Spinal cord (tissue), 10 donors: ENCODE measurements around the gene PPRC1. TPM values are rescaled to one million over a fixed set of nuclear protein-coding genes. Genes with fewer than 3 reads are reported as not detected.

Experiments
- DNase-seq, 6 donors: peaks; one replicate each; pipeline versions ENCODE4 v3.0.0 to v3.0.0-alpha.2; 2013 to 2015; ENCODE audit warnings: low spot score in 6 of 6, low read depth in 4 of 6
- H3K27ac ChIP-seq: one replicate; pipeline ENCODE4 v1.5.1; 2013; ENCODE audit warnings: low read depth, low read length, control low read depth
- H3K27me3 ChIP-seq: one replicate; pipeline ENCODE4 v1.6.1; 2013; ENCODE audit warnings: low read length; ENCODE audit not compliant: control insufficient read depth, insufficient read depth
- H3K36me3 ChIP-seq: one replicate; pipeline ENCODE4 v1.6.1; 2013; ENCODE audit warnings: low read length; ENCODE audit not compliant: control insufficient read depth, insufficient read depth
- H3K4me1 ChIP-seq: one replicate; pipeline ENCODE4 v1.6.1; 2013; ENCODE audit warnings: low read length; ENCODE audit not compliant: control insufficient read depth, insufficient read depth
- H3K4me3 ChIP-seq: one replicate; pipeline ENCODE4 v1.5.1; 2013; ENCODE audit warnings: low read depth, low read length, control low read depth
- H3K9me3 ChIP-seq: one replicate; pipeline ENCODE4 v1.6.1; 2013; ENCODE audit warnings: low read length; ENCODE audit not compliant: control insufficient read depth, insufficient read depth
- WGBS: methylation state at CpG from one replicate; pipeline ENCODE4 v1.1.5; 2013; ENCODE audit warnings: missing lambda C conversion rate; ENCODE audit not compliant: insufficient coverage; 5-methylcytosine and 5-hydroxymethylcytosine counted together
- polyA plus RNA-seq, 2 donors: library from polyadenylated mRNA; unstranded; fragments of 120-200 nt; gene quantifications; one replicate each; pipeline ENCODE4 v1.2.1, GENCODE V29; 2013; ENCODE audit not compliant: insufficient read length in 2 of 2
- total RNA-seq, 2 donors: library from RNA; depleted of rRNA in 1 of 2; stranded (reverse); fragments of 120-200 nt in 1 of 2; fragments of >200 nt in 1 of 2; gene quantifications; one replicate each; pipeline versions ENCODE4 v1.2.3 to v1.2.4, GENCODE V29; 2013 to 2014
- donor health status: healthy.

The PPRC1 gene
- total and polyA plus RNA-seq, 4 donors = 9.9 to 30.0 (median 18.7) TPM

- no peak for DNase-seq
- Histone ChIP-seq H3K27ac (no peak overlapping the region), H3K36me3 (peaks cover 70% of the 10 kb centered on the region), H3K4me1 (peaks cover 5% of the 10 kb centered on the region), H3K9me3 (no peaks in the 10 kb centered on the region), H3K4me3 (no peak overlapping the region), H3K27me3 (no peaks in the 10 kb centered on the region)
- 91% methylated on average over 3 of the region's 3 CpGs for WGBS
Observed at GRCh38 chr10:102157224-102157623, 24.4 kb downstream of the PPRC1 start.

GRCh38 chr10:102159051-102159597, 26.3 kb downstream of the PPRC1 start:
- H3K4me3 ChIP-seq = no peak overlapping the region
- 100% methylated on average over 3 of the region's 5 CpGs for WGBS
- no peak overlapping the region for H3K27ac ChIP-seq
- peaks cover 71% of the 10 kb centered on the region for H3K36me3 ChIP-seq
- DNase-seq = no peak
- no peaks in the 10 kb centered on the region for H3K27me3 ChIP-seq
- H3K9me3 ChIP-seq = no peaks in the 10 kb centered on the region
- no peaks in the 10 kb centered on the region for H3K4me1 ChIP-seq

- no peak overlapping the region for H3K27ac ChIP-seq
Observed at GRCh38 chr10:102159831-102160230, 27.0 kb downstream of the PPRC1 start.

GRCh38 chr10:102163342-102163989, 30.6 kb downstream of the PPRC1 start:
- 76% methylated on average over 3 of the region's 4 CpGs for WGBS
- Histone ChIP-seq H3K36me3 (peaks cover 38% of the 10 kb centered on the region), H3K4me3 (no peak overlapping the region), H3K9me3 (no peaks in the 10 kb centered on the region), H3K27ac (no peak overlapping the region), H3K27me3 (no peaks in the 10 kb centered on the region), H3K4me1 (no peaks in the 10 kb centered on the region)
- DNase-seq = no peak

More at GRCh38 chr10:102159831-102160230, 27.0 kb downstream of the PPRC1 start:
- no peaks in the 10 kb centered on the region for H3K4me1 ChIP-seq
- H3K27me3 ChIP-seq = no peaks in the 10 kb centered on the region
- no peak for DNase-seq
- 94% methylated on average over 2 of the region's 4 CpGs for WGBS
- H3K36me3 ChIP-seq = peaks cover 66% of the 10 kb centered on the region
- H3K9me3 ChIP-seq = no peaks in the 10 kb centered on the region
- H3K4me3 ChIP-seq = no peak overlapping the region

GRCh38 chr10:102167861-102168260, 35.0 kb downstream of the PPRC1 start:
- H3K27ac ChIP-seq = no peak overlapping the region
- no peaks in the 10 kb centered on the region for H3K27me3 ChIP-seq
- H3K9me3 ChIP-seq = no peaks in the 10 kb centered on the region
- no peaks in the 10 kb centered on the region for H3K36me3 ChIP-seq
- H3K4me3 ChIP-seq = no peak overlapping the region
- H3K4me1 ChIP-seq = peaks cover 5% of the 10 kb centered on the region
- whole genome bisulfite sequencing = no CpG with 5 or more reads among the region's 1 CpG
- DNase-seq = no peak

GRCh38 chr10:102170602-102171001, 37.8 kb downstream of the PPRC1 start:
- H3K27ac ChIP-seq = no peak overlapping the region
- H3K36me3 ChIP-seq = no peaks in the 10 kb centered on the region
- no peak overlapping the region for H3K4me3 ChIP-seq
- H3K27me3 ChIP-seq = no peaks in the 10 kb centered on the region
- no peaks in the 10 kb centered on the region for H3K9me3 ChIP-seq
- WGBS = no CpG with 5 or more reads among the region's 3 CpGs
- H3K4me1 ChIP-seq = peaks cover 5% of the 10 kb centered on the region
- DNase-seq = no peak

GRCh38 chr10:102172288-102172687, 39.4 kb downstream of the PPRC1 start:
- no peak for DNase-seq

GRCh38 chr10:102175415-102175814, 42.6 kb downstream of the PPRC1 start:
- H3K27ac ChIP-seq = no peak overlapping the region
- no peak for DNase-seq
- no peaks in the 10 kb centered on the region for H3K27me3 ChIP-seq
- no peaks in the 10 kb centered on the region for H3K4me1 ChIP-seq
- 90% methylated on average over 2 of the region's 4 CpGs for WGBS
- no peaks in the 10 kb centered on the region for H3K9me3 ChIP-seq
- no peak overlapping the region for H3K4me3 ChIP-seq
- H3K36me3 ChIP-seq = no peaks in the 10 kb centered on the region

More at GRCh38 chr10:102172288-102172687, 39.4 kb downstream of the PPRC1 start:
- no peaks in the 10 kb centered on the region for H3K27me3 ChIP-seq
- H3K9me3 ChIP-seq = no peaks in the 10 kb centered on the region
- H3K4me1 ChIP-seq = peaks cover 5% of the 10 kb centered on the region
- no peak overlapping the region for H3K27ac ChIP-seq
- WGBS = 84% methylated on average over 6 of the region's 8 CpGs
- no peak overlapping the region for H3K4me3 ChIP-seq
- no peaks in the 10 kb centered on the region for H3K36me3 ChIP-seq

- Histone ChIP-seq H3K36me3 (no peaks in the 10 kb centered on the region), H3K27ac (no peak overlapping the region), H3K4me1 (no peaks in the 10 kb centered on the region), H3K27me3 (no peaks in the 10 kb centered on the region), H3K4me3 (no peak overlapping the region), H3K9me3 (no peaks in the 10 kb centered on the region)
- 83% methylated on average over 1 of the region's 2 CpGs for WGBS
- DNase-seq = no peak
Observed at GRCh38 chr10:102184606-102185005, 51.8 kb downstream of the PPRC1 start.

GRCh38 chr10:102185272-102185671, 52.4 kb downstream of the PPRC1 start:
- no peak overlapping the region for H3K27ac ChIP-seq

More at GRCh38 chr10:102185272-102185671, 52.4 kb downstream of the PPRC1 start:
- WGBS = 33% methylated on average over 1 of the region's 2 CpGs
- DNase-seq = no peak
- Histone ChIP-seq H3K4me1 (no peaks in the 10 kb centered on the region), H3K36me3 (no peaks in the 10 kb centered on the region), H3K4me3 (no peak overlapping the region), H3K9me3 (no peaks in the 10 kb centered on the region), H3K27me3 (no peaks in the 10 kb centered on the region)
